Cardiac fibroblast (primary cell): ENCODE data around the gene KBTBD12.
A peak's percentile ranks its signal among the peaks of the same experiment; 100 is the strongest.

Source experiments
- DNase-seq, 2 donors: peaks; one replicate each; pipeline versions ENCODE4 v3.0.0 to v3.0.0-alpha.2; 2010; ENCODE audit warnings: low read depth in 2 of 2
- H3K4me3 ChIP-seq, 2 donors: replicated peaks in 1 of 2; 1 replicate in 1 of 2; 2 replicates in 1 of 2; pipeline ENCODE4 v1.5.1; 2011; ENCODE audit warnings: low read depth in 2 of 2, low read length in 2 of 2, mild to moderate bottlenecking in 2 of 2, moderate library complexity in 1 of 2
- TF ChIP-seq, protein P1 (sequence below): IDR thresholded peaks from one replicate; pipeline ENCODE4 v1.5.1; 2011; ENCODE audit warnings: low read depth, mild to moderate bottlenecking, low read length, inconsistent platforms

Gene KBTBD12

GRCh38 chr3:127884041-127884440 lies 31.0 kb upstream of the KBTBD12 start:
- TF ChIP-seq, protein P1, sequence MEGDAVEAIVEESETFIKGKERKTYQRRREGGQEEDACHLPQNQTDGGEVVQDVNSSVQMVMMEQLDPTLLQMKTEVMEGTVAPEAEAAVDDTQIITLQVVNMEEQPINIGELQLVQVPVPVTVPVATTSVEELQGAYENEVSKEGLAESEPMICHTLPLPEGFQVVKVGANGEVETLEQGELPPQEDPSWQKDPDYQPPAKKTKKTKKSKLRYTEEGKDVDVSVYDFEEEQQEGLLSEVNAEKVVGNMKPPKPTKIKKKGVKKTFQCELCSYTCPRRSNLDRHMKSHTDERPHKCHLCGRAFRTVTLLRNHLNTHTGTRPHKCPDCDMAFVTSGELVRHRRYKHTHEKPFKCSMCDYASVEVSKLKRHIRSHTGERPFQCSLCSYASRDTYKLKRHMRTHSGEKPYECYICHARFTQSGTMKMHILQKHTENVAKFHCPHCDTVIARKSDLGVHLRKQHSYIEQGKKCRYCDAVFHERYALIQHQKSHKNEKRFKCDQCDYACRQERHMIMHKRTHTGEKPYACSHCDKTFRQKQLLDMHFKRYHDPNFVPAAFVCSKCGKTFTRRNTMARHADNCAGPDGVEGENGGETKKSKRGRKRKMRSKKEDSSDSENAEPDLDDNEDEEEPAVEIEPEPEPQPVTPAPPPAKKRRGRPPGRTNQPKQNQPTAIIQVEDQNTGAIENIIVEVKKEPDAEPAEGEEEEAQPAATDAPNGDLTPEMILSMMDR: no peak
- no peak overlapping the region for H3K4me3 ChIP-seq
- DNase-seq: no peak

GRCh38 chr3:127886231-127886955 lies 28.6 kb upstream of the KBTBD12 start:
- no peak for DNase-seq
- TF ChIP-seq, protein P1: no peak
- H3K4me3 ChIP-seq: no peak overlapping the region

- H3K4me3 ChIP-seq: no peak overlapping the region
- no peak for DNase-seq
- TF ChIP-seq, protein P1: no peak
Measured at GRCh38 chr3:127886956-127887231, 28.1 kb upstream of the KBTBD12 start.

DNA sequence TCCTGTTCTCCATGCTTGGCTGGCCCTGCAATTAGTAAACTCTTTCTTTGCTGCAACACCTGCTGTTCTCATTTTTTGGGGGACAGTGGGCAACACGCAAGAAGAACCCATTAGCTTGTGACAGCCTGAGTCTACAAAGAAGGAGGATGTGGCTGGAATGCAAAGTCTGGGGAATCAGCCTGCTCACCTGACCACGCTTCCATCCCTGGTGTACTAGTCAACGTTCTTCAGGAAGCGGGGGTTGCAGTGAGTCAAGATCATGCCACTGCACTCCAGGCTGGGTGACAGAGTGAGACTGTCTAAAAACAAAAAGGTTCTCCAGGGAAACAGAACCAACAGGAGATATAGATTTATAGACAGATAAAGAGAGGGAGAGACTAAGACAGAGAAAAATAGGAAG lies 27.7 kb upstream of the KBTBD12 start:
- no peak overlapping the region for H3K4me3 ChIP-seq
- TF ChIP-seq, protein P1: no peak
- DNase-seq: peak in 1 of 2 donors; percentile 74

- TF ChIP-seq, protein P1: no peak
- DNase-seq: peak in 1 of 2 donors; percentile 36
Measured at GRCh38 chr3:127888156-127888555, 26.9 kb upstream of the KBTBD12 start.

DNA sequence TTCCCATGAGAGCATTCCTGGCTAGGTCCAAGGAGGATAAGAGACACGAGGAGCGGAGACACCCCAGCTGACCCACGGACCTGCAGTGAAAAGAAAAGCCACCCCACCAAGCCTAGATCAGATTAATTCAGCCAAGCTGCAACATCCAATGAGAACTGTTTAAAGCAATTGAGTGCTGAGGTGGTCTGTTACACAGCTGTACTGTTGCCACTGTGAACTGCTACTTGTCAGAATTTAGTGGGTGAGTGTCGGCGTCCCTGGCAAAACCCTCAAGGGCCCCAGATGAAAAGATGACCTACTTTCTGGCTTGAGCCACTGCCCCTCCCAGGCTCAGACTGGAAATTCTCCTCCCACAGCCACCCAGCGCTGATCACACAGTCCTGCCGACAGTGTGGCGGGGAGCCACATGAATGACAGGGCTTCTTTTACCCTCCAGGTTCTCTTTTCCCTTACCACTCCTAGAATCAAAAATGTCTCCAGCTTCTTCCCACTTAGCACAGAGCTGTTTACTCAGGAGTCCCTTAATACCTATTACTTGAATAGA lies 26.4 kb upstream of the KBTBD12 start:
- no peak overlapping the region for H3K4me3 ChIP-seq
- TF ChIP-seq, protein P1: no peak
- peak; percentile 20 to 56 for DNase-seq

More at GRCh38 chr3:127888156-127888555, 26.9 kb upstream of the KBTBD12 start:
- no peak overlapping the region for H3K4me3 ChIP-seq
